HG02981 (cell line): ENCODE measurements around the gene MINAR1.

ENCODE experiments used
- ATAC-seq: cut with Tn5 transposase; IDR thresholded peaks from one replicate; pipeline ENCODE4 v1.9.1; 2021; ENCODE audit warnings: mild to moderate bottlenecking, moderate library complexity; ENCODE audit not compliant: unreplicated experiment

Gene MINAR1

DNA sequence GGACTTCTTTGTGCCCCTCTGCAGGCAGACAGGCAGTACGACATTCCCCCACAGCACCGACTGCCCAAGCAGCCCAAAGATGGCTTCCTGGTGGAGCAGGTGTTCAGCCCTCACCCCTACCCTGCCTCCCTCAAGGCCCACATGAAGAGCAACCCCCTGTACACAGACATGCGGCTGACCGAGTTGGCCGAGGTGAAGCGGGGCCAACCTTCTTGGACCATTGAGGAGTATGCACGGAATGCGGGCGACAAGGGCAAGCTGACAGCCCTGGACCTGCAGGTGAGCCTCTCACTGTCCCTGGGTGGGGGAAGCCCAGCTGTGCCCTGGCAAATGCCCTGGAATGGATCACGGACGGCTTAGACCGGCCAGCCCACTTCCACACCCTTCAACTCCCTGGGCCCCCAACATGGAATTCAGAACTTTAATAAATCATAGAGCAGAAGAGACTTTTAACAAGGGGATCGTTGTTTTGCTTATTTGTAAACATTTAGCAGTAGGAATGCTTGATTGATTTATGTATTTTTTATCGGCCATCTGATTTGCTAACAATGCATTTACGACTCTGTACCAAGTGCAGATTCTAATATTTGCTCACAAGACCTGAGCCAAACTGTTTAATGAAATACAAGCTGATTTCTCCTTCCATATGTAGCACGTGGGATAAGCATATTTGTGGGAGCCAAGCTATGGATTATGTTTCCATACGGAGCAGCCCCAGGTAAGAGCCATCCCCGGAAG lies 31.1 kb downstream of the MINAR1 start:
- ATAC-seq, result no peak

DNA sequence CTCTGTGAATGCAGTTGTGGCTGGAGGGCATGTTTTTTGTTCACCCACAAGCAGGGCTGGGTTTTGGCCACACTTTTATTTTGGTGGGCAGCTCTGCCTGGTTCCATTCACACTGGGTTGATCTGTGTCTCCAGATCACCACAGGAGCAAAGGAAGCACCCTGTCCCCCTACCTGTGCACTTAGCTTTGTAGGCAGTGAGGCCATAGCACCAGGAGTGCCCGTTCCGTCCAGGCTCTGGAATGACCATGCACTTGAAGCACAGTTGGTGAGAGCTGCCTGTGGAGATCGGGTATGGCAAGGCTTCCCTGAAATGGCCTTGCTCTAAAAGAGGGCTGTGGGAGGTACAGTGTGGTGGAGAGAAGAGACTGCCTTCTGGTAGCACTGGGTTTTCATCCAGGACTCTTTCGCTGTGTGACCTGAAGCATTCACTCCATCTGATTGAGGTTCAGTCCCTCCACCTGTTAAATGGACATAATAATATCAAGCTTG lies 31.7 kb downstream of the MINAR1 start:
- no peak for ATAC-seq

DNA sequence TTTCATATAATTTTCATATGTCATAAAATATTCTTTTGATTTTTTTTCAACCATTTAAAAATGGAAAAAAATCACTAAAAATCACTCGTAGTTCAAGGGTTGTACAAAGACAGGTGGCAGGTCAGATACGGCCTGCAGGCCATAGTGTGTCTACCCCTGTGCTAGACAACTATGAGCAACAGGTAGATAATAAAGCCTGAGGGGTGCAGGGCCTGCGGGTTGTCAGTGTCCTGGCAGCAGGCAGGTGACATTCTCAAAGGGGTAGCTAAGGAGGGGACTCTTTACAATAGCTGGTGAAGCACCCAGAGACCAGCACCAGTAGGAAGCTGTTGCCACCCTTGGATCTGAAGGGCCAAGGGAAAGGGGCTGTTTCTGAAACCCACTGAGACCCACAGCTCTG lies 34.4 kb downstream of the MINAR1 start:
- no peak for ATAC-seq

DNA sequence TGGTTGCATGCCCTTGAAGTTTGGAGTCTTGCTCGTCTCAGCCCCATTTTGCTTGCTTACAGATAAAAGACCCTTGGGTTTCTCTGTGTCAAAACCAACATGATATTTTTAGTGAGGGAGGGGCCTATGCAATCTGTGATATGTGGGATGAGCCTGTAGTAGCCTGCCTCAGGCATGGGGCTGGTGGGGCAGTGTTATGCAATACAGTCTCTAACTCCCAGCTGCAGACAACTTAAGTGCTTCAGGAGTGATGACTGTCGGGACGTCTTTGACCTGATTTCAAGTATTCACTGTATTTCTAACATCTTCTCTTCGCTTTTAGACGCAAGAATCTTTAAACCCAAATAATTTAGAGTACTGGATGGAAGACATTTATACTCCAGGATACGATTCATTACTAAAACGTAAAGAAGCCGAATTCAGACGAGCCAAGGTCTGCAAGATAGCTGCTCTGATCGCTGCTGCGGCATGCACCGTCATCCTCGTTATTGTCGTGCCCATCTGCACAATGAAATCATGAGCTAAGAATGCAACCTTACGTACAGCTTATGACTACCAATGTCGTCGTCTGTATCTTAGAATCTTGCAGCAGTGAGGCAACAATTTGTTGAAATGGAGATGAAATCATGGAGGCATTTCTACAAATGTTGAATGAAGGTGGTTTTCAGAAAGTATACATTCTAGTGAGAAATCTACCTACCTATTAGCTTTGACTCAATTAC lies 35.9 kb downstream of the MINAR1 start:
- no peak for ATAC-seq

DNA sequence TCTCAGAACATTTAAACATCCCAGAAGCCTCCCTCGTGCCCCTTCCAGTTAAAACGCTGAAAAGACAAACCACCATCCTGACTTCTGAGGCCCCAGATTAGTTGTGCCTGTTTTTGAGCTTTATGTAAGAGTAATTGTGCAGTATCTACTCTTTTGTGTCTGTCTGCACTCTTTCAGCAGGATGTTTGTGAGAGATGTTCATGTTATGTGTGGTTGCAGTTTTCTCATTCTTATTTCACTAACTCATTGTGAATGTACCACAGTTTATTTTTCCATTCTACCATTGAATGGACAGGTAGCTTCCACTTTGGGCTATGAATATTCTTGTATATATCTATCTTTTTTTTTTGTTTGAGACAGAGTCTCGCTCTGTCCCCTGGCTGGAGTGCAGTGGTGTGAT lies 40.3 kb downstream of the MINAR1 start:
- no peak for ATAC-seq

DNA sequence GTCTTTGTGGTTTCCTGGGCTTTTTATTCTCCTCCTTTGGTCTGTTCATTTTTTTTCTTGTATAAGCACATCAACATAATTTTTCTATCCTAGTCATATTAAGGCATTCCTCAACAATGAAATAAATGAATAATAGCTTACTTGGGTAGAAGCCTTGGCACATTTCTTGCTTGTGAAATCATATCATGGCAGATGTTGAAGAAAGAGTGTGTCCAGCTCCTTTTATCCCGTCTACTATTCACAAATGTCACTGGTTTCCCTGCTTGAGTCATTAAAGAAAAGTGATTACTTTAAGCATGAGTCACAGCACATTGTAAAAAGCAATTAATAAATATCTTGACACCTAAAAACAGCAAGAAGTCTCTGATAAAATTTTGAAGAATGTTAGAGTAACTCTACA lies 42.1 kb downstream of the MINAR1 start:
- ATAC-seq, result no peak

DNA sequence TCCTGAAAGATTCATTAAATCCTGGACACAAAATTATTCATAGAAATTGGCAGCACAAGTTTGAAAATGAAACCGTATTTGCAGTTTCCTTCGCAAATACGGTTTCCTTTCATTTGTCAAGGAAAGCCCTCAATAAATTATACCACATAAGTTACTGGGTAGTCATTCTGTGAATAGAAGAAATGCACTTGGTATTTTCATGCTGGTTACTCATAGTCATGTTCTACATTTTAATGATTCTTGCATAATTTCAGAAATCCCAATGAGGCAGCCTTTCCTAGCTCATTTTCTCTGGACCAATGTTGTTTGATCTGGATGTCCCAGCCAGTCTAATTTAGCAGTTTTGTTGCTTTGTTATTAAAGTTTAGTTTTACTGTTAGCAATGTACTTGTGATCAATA lies 43.2 kb downstream of the MINAR1 start:
- ATAC-seq, result no peak

DNA sequence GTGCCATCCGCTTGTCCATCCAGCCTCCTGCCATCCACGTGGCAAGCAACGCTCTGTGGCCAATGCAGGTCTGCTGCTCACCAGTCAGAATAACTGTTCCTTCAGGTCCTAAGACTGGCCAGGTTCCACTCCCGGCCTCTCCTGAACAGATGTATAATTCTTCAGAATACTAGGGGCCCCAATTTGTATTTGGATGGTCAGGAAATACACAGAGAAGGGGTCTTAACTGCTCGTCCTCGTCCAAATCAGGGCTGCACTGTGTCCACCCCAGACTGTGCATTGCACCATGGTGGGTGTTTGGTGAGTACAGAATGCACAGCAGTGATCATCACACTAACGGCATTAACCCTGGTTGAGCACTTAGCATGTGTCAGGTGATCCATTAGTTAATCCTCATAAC lies 46.0 kb downstream of the MINAR1 start:
- ATAC-seq, result no peak

DNA sequence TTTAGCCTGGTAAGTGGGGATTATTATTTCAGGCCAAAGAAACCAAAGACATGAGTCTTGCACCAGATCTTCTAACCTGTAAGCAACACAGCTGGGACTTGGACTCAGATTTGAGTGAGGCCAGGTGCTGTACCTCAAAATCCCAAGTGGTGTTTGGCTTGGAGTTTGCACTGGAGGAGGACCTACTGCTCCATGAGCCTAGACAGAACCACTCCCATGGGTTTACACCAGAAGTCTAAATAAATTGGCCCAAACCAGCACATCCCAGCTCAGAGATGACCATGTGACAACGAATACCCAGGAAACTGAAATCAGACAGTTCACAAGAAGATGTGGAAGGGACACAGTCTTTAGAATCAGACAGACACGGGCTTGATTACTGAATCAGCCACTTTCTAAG lies 47.5 kb downstream of the MINAR1 start:
- no peak for ATAC-seq

DNA sequence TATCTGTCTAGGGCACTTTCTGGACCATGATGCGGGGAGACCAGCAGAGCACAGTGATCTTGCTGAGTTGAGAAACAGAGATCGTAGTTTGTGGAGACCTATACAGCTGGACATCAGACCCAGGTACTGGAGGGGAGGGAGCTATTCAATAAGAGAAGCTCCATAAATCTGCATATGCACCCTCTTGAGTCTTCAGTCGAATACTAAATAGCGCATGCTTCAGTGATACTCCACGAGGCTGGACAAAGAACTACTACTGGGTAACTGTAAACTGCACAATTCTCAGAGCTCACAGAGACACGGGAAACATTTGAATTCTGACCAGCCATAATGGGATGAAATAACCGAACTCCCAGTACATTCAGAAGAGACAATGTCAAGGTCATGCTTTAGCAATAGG lies 49.7 kb downstream of the MINAR1 start:
- no peak for ATAC-seq
